Measurements from ENCODE around the gene CRB2.

DNA sequence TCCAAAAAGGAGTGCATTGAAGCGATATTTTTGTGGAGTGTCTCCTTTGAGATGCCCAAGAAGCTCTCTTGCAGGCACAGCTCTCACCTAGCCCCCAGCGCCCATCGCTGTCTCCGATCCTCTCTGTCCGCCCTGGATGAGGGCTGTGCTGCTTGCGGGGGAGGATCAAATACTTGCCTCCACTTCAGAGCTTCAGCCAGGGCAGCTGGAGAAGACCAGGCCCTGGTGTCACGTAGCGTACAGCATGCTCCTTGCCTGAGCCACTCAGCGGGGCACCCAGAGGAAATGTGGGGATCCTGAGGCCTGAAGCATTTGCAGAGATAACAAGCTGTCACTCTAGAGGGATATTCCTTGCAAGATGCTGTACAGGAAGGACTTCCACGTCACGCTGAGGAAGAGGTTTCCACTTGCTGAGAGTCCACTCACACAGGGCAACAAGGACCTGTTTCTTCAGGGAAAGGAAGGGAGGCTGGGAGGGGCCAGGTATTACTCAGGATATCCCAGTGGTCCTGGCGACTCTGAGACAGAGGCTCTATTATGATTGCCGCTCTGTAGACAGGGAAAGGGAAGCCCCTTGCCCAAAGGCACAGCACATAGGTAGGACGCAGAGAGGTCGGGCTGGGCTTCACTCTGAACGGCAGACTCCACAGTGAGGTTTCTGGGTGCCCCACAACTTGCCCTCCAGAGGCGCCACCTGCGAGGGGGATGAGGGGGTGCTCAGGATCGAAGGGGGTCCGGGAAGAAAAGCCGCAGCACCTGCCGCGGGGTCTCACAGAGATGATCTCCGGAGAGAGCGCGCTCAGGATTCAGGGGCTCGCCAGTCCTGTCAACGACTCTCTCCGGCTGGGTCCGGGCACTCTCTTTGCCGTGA, 64.0 kb downstream of the CRB2 start:
- TF ChIP-seq CTCF (IDR thresholded peaks at IDR 0.05; ENCODE audit: low read depth, low read length, poor library complexity, severe bottlenecking) (no peak), EZH2phosphoT487 (IDR thresholded peaks at IDR 0.05; ENCODE audit: borderline replicate concordance, low read length) (no peak)
